ENCODE measurements around the gene DPH7.
"Not testable (repeated sequence)": the region's sequence is repeated elsewhere in the genome, so short reads cannot be mapped to it uniquely, and the experiment has no call there.

DNA sequence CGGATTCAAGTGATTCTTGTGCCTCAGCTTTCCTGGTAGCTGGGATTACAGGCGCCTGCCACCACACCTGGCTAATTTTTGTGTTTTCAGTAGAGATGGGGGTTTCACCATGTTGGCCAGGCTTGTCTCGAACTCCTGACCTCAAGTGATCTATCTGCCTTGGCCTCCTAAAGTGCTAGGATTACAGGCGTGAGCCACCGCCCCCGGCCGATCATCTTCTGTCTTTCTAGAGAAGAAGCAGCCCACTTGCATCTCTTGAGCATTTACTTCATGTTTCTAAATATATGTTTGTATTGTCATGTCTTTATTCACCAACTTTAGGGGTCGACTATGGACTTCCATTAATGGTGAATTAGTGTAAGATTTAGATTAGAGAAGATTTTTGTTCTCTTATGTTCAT, 43.5 kb upstream of the DPH7 start:
- TF ChIP-seq, protein P1, sequence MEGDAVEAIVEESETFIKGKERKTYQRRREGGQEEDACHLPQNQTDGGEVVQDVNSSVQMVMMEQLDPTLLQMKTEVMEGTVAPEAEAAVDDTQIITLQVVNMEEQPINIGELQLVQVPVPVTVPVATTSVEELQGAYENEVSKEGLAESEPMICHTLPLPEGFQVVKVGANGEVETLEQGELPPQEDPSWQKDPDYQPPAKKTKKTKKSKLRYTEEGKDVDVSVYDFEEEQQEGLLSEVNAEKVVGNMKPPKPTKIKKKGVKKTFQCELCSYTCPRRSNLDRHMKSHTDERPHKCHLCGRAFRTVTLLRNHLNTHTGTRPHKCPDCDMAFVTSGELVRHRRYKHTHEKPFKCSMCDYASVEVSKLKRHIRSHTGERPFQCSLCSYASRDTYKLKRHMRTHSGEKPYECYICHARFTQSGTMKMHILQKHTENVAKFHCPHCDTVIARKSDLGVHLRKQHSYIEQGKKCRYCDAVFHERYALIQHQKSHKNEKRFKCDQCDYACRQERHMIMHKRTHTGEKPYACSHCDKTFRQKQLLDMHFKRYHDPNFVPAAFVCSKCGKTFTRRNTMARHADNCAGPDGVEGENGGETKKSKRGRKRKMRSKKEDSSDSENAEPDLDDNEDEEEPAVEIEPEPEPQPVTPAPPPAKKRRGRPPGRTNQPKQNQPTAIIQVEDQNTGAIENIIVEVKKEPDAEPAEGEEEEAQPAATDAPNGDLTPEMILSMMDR (IDR thresholded peaks at IDR 0.05; ENCODE audit: borderline replicate concordance, extremely low read depth, low read length, poor library complexity, severe bottlenecking) = not testable (repeated sequence)
- not testable (repeated sequence) for TF ChIP-seq EZH2 (IDR thresholded peaks at IDR 0.05; ENCODE audit: borderline replicate concordance, low read depth, low read length, severe bottlenecking)

Measured in DND-41 (cell line).